WTC11 (cell line): Measurements from ENCODE around the gene PLD1.

ENCODE experiments used
- CREB1 ChIP-seq: sonication (generic); formaldehyde crosslinking; IDR thresholded peaks from 2 replicates; pipeline ENCODE4 v1.8.0; 2023; ENCODE audit warnings: mild to moderate bottlenecking, missing genetic modification reagents
- NR1H2 ChIP-seq: sonication (generic); formaldehyde crosslinking; IDR thresholded peaks from 2 replicates; pipeline ENCODE4 v1.9.0; 2021; ENCODE audit warnings: mild to moderate bottlenecking, moderate library complexity, missing genetic modification reagents
- TCF7 ChIP-seq: sonication (generic); formaldehyde crosslinking; IDR thresholded peaks from 2 replicates; pipeline ENCODE4 v1.8.0; 2022; ENCODE audit warnings: mild to moderate bottlenecking, low read depth, missing genetic modification reagents, moderate library complexity
- ZBTB21 ChIP-seq: sonication (generic); formaldehyde crosslinking; IDR thresholded peaks from 2 replicates; pipeline ENCODE4 v1.8.1; 2023; ENCODE audit warnings: mild to moderate bottlenecking, missing genetic modification reagents, borderline replicate concordance
- TF ChIP-seq, protein P1 (sequence below): sonication (generic); formaldehyde crosslinking; IDR thresholded peaks from 2 replicates; pipeline ENCODE4 v1.8.0; 2022; ENCODE audit warnings: mild to moderate bottlenecking, missing genetic modification reagents
- TF ChIP-seq, protein P2 (sequence below): sonication (generic); formaldehyde crosslinking; IDR thresholded peaks from 2 replicates; pipeline ENCODE4 v1.8.1; 2023; ENCODE audit warnings: mild to moderate bottlenecking, missing genetic modification reagents
- TF ChIP-seq, protein P3 (sequence below): fragments of 200-600 bp; IDR thresholded peaks from 2 replicates; pipeline ENCODE4 v1.8.0; 2022; ENCODE audit warnings: antibody characterized with exemption
- TF ChIP-seq, protein P4 (sequence below): sonication (generic); formaldehyde crosslinking; conservative IDR thresholded peaks from 2 replicates; pipeline ENCODE4 v1.8.1; 2023; ENCODE audit warnings: mild to moderate bottlenecking, low read depth, missing genetic modification reagents, moderate library complexity
- TF ChIP-seq, protein P5 (sequence below): sonication (generic); formaldehyde crosslinking; IDR thresholded peaks from 2 replicates; pipeline ENCODE4 v1.8.0; 2022; ENCODE audit warnings: mild to moderate bottlenecking, missing genetic modification reagents
- TF ChIP-seq, protein P6 (sequence below): sonication (generic); formaldehyde crosslinking; IDR thresholded peaks from 2 replicates; pipeline ENCODE4 v1.8.1; 2023; ENCODE audit warnings: mild to moderate bottlenecking, missing genetic modification reagents, moderate library complexity

DNA sequence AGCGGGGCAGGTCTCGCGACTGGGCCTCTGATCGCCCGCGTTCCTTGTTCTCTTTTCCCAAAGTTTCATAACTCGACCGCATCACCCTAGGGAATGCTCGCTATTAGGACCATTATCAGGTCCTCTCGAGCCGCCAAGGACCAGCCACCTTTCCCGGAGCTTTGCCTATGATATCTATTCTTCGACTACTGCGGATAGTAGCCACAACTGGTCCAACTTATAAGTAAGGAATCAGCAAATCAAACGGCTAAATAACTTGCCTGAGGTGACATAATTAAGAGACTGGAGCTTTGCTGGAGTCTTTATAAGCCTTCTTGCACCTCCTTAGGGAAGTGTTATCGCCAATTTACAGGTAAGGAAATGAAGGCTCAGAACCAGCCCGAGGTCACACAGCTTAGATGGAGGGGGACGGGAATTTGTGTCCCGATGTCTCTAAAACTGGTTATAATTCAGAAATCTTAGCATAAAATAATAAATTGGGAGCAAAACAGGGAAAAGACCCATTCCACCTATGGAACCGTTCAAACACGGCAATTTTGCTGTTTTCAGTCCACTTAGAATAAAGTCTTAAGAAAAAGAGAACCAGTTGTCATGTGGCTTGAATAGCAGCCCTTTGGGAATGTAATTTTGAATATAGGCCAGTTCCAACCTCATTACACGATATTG lies 479 bp upstream of the PLD1 start:
- TF ChIP-seq, protein P1, sequence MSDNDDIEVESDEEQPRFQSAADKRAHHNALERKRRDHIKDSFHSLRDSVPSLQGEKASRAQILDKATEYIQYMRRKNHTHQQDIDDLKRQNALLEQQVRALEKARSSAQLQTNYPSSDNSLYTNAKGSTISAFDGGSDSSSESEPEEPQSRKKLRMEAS: no peak
- TF ChIP-seq, protein P2, sequence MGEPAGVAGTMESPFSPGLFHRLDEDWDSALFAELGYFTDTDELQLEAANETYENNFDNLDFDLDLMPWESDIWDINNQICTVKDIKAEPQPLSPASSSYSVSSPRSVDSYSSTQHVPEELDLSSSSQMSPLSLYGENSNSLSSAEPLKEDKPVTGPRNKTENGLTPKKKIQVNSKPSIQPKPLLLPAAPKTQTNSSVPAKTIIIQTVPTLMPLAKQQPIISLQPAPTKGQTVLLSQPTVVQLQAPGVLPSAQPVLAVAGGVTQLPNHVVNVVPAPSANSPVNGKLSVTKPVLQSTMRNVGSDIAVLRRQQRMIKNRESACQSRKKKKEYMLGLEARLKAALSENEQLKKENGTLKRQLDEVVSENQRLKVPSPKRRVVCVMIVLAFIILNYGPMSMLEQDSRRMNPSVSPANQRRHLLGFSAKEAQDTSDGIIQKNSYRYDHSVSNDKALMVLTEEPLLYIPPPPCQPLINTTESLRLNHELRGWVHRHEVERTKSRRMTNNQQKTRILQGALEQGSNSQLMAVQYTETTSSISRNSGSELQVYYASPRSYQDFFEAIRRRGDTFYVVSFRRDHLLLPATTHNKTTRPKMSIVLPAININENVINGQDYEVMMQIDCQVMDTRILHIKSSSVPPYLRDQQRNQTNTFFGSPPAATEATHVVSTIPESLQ: no peak
- TF ChIP-seq, protein P3, sequence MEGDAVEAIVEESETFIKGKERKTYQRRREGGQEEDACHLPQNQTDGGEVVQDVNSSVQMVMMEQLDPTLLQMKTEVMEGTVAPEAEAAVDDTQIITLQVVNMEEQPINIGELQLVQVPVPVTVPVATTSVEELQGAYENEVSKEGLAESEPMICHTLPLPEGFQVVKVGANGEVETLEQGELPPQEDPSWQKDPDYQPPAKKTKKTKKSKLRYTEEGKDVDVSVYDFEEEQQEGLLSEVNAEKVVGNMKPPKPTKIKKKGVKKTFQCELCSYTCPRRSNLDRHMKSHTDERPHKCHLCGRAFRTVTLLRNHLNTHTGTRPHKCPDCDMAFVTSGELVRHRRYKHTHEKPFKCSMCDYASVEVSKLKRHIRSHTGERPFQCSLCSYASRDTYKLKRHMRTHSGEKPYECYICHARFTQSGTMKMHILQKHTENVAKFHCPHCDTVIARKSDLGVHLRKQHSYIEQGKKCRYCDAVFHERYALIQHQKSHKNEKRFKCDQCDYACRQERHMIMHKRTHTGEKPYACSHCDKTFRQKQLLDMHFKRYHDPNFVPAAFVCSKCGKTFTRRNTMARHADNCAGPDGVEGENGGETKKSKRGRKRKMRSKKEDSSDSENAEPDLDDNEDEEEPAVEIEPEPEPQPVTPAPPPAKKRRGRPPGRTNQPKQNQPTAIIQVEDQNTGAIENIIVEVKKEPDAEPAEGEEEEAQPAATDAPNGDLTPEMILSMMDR: no peak
- TF ChIP-seq NR1H2 (CRISPR knock-in tag) (no peak), ZBTB21 (CRISPR knock-in tag) (no peak), CREB1 (CRISPR knock-in tag) (no peak), TCF7 (CRISPR knock-in tag) (no peak)
- TF ChIP-seq, protein P4, sequence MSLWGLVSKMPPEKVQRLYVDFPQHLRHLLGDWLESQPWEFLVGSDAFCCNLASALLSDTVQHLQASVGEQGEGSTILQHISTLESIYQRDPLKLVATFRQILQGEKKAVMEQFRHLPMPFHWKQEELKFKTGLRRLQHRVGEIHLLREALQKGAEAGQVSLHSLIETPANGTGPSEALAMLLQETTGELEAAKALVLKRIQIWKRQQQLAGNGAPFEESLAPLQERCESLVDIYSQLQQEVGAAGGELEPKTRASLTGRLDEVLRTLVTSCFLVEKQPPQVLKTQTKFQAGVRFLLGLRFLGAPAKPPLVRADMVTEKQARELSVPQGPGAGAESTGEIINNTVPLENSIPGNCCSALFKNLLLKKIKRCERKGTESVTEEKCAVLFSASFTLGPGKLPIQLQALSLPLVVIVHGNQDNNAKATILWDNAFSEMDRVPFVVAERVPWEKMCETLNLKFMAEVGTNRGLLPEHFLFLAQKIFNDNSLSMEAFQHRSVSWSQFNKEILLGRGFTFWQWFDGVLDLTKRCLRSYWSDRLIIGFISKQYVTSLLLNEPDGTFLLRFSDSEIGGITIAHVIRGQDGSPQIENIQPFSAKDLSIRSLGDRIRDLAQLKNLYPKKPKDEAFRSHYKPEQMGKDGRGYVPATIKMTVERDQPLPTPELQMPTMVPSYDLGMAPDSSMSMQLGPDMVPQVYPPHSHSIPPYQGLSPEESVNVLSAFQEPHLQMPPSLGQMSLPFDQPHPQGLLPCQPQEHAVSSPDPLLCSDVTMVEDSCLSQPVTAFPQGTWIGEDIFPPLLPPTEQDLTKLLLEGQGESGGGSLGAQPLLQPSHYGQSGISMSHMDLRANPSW (CRISPR knock-in tag): no peak
- TF ChIP-seq, protein P5, sequence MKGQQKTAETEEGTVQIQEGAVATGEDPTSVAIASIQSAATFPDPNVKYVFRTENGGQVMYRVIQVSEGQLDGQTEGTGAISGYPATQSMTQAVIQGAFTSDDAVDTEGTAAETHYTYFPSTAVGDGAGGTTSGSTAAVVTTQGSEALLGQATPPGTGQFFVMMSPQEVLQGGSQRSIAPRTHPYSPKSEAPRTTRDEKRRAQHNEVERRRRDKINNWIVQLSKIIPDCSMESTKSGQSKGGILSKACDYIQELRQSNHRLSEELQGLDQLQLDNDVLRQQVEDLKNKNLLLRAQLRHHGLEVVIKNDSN (CRISPR knock-in tag): no peak
- TF ChIP-seq, protein P6, sequence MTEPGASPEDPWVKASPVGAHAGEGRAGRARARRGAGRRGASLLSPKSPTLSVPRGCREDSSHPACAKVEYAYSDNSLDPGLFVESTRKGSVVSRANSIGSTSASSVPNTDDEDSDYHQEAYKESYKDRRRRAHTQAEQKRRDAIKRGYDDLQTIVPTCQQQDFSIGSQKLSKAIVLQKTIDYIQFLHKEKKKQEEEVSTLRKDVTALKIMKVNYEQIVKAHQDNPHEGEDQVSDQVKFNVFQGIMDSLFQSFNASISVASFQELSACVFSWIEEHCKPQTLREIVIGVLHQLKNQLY: no peak
